GM08714 (cell line): ENCODE results near the gene CRKL.
A peak's percentile ranks its signal among the peaks of the same experiment; 100 is the strongest.

Source experiments
- H3K4me3 ChIP-seq: fragments of 200-500 bp; sonication (Bioruptor generic); 2 replicates; pipeline ENCODE4 v1.5.1; 2014; ENCODE audit warnings: mild to moderate bottlenecking, low read length, inconsistent platforms
- ZNF274 ChIP-seq: IDR thresholded peaks from 2 replicates; pipeline ENCODE4 v1.6.1; 2012; ENCODE audit warnings: mild to moderate bottlenecking, low read depth, low read length

Gene CRKL, protein sequence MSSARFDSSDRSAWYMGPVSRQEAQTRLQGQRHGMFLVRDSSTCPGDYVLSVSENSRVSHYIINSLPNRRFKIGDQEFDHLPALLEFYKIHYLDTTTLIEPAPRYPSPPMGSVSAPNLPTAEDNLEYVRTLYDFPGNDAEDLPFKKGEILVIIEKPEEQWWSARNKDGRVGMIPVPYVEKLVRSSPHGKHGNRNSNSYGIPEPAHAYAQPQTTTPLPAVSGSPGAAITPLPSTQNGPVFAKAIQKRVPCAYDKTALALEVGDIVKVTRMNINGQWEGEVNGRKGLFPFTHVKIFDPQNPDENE

DNA sequence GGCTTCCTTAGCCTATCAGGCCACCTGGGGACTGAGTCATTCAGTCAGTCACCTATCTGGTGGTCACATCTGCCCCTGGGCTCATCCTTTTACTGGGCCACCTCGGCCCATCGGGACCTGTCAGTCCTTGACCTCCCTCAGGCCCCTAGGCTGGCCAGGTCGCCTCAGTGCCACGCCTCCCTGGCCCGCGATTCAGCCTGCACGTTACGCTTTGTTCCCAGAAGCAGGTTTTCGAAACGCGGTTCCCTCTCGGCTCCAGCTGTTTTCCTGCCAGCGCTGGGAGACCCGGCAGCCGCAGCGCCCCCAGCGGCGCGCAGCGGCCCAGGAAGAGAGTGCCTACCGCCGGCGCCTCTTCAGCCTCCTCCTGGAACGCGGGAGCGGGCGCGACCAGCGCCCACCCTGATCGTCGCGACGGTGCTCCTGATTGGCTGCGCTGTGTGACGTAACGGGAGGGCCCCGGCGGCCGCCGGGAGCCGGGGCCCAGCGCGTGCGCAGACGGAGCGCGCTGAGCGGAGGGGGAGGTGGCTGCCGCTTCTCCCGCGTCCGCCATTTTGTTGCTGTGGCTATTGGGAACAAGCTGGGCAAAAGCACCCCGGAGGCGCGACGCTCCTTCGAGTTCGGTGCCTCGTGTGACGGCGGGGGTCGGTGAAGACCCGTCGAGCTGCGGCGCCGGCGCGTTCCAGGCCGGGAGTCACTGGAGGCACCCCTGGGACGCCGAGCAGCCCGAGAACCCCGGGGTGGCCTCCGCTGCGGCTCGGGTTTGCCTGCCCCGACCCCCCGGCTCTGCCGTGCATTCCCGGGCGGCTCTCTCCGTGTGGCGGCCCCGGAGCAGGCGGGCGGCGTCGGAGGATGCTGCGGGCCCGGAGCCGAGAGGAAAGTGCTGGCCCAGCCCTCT is at the start of gene CRKL:
Gene CRKL (plus strand): TSS at position 492 of the 895 bp plus-strand sequence. CDS start 528 bp downstream, outside the sequence.
- TF ChIP-seq ZNF274 = no peak
- peak within 1 kb of the TSS; percentile 82 for H3K4me3 ChIP-seq

DNA sequence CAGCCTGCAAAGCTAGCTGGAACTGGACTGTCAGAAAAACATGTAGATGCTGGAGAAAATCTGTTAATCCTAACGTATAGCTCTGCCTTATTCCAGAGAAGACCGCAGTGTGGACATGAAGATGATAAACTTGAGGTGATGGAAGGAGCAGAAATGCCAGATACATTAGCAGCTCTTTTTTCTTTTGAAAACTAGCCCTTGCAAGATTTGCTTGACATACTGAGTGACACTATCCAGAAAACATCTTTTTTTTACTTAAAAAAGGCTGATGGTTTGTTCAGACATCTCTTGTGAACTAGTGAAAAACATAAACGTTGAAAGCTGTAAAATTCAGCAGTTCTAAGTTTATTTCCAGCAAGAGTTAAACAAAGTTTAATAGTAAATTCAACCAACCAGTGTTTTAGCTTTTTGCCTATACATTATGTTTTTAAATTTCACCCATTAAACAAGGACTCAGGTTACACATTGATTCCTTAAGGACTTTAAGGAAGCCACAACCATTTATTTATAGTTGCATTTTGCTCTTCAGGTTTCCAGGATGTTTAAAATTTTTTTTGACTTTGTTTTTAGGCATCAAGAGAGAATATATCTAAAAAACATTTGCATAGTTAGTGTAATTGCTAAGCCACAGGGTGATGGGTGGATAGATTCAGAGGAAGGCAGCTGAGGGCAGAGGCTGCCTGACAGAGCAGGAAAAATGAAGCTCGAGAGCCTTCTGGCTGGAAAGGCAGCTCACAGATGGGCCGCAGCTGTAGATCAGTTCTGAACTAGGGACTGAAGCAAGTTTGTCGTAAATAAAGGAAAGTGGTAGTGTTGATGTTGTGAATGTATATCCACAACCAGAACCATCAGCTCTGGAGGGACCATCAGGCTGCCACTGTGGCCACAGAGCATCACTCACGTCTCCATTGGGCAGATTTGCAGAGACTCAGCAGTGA is 48.9 kb upstream of the CRKL start:
- H3K4me3 ChIP-seq = no peak overlapping the region
- no peak for TF ChIP-seq ZNF274

DNA sequence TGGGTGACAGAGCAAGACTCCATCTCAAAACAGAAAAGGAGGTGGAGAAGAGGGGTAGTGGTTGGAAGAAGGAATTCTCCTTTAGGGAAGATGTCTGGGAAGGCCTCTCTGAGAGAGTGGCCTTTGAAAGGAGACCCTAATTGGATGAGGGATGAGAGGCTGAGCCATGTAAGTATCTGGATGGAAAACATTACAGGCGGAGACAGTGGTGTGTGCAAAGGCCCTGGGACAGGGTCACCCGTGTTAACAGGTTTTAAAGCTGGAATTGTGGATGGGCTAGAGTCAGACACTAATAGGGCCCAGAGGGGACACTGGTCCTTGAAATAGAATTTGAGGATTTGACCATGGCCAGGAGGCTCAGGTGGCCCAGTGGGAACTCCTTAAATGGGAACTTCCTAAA is 48.0 kb upstream of the CRKL start:
- TF ChIP-seq ZNF274 = no peak
- no peak overlapping the region for H3K4me3 ChIP-seq

DNA sequence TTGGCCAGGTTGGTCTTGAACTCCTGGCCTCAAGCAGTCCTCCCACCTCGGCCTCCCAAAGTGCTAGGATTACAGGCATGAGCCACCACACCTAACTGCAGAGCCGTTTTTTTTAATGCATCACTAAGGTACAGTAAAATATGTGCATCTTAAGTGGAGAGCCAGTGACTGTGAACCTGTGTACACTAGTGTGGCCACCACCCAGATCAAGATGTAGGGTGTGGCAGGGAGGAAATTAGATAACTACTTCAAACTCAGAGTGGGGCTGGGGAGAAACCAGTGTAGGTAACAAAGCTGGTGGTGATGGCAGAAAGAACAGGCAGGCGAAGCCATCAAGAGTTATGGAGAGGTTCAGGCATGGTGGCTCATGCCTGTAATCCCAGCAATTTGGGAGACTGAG is 44.0 kb upstream of the CRKL start:
- no peak overlapping the region for H3K4me3 ChIP-seq
- no peak for TF ChIP-seq ZNF274

DNA sequence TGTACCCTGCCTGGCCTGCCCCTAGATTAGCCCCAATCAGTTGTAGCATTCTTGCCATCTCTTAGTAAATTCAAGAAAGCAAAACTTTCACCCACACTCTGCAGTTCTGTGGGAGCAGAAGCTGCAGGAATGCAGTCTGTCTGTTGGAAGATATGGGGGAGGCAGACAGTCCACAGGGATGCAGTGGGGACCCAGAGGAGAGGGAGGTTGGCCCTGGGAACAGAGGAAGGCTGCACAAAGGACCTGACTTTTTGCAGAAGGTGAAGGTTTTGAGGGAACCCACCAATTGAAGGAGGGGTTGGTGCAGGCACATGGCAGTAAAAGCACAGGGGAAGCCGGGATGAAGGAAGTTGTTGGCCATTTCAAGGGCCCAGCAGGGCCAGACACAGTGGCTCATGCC is 41.9 kb upstream of the CRKL start:
- no peak for TF ChIP-seq ZNF274
- H3K4me3 ChIP-seq = no peak overlapping the region

DNA sequence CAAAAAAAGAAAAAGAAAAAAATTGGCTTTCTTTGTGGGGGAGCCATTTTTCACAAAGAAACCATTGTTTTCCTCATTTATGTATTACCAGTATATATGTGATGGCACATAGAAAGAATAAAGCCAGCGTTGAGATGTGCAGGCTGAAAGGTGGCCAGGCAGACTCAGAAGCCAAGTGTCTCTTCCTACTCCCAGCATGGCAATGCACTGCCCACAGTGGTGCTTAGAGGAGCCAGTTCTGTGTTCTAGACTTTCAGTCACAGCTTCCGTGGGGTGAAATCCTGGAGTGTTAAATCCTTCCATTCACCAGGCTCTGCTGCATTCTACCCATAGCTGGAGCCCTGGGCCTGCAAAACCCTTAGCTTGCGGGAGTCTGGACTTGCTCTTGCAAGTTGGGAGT is 39.5 kb upstream of the CRKL start:
- TF ChIP-seq ZNF274 = no peak

DNA sequence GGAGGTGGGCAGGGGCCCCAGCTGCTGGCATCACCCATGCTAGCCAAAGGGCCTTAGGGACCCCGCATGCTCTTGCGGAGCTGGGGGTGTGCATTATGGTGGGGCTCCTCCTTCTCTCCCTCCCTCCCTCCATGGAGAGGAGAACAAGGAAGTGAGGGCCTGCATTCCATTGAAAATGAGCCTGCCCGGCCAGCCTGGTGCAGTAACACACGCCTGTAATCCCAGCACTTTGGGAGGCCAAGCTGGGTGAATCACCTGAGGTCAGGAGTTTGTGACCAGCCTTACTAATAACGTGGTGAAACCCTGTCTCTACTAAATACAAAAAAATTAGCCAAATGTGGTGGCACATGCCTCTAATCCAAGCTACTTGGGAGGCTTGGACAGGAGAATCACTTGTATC is 36.0 kb upstream of the CRKL start:
- H3K4me3 ChIP-seq = no peak overlapping the region
- TF ChIP-seq ZNF274 = no peak

More for the DNA sequence above, 39.5 kb upstream of the CRKL start:
- no peak overlapping the region for H3K4me3 ChIP-seq

DNA sequence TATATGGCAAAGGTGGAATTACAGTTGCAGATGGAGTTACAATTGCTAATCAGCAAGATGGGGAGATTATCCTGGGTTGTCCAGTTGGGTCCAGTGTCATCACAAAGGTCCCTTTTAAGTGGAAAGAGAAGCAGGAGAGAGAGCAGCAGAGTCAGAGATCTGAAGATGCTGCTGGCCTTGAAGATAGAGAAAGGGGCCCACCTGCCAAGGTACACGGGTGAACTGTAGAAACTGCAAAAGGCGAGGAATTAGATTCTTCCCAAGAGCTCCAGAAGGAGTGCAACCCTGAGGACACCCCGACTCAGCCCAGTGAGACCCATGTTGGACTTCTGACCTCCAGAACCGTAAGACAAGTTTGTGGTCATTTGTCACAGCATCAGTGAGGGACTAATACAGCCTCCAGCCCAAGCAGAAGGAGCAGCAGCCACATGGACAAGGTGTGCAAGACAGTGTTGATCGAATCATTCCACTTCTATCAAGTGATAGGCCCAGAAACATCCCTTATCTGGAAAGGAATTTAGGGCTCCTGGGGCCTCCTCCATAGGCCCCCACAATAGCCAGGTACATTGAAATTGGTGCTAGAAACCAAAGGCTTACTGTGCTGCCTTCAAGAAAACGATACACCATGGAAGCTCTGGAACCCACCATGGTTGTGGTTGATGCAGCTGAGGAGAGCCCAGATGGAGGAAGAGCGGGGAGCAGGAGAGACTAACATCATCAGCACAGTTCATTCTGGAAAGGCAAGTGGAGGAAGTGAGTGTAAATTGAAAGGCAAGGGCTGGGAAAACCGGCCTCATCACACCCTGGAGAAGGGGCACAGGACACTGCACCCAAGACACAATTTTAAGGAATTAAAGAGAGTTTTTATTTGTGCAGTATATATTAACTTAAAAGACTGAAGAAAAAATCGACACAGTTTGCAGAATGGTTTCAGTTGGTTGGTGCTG is 35.1 kb upstream of the CRKL start:
- no peak overlapping the region for H3K4me3 ChIP-seq
- no peak for TF ChIP-seq ZNF274

DNA sequence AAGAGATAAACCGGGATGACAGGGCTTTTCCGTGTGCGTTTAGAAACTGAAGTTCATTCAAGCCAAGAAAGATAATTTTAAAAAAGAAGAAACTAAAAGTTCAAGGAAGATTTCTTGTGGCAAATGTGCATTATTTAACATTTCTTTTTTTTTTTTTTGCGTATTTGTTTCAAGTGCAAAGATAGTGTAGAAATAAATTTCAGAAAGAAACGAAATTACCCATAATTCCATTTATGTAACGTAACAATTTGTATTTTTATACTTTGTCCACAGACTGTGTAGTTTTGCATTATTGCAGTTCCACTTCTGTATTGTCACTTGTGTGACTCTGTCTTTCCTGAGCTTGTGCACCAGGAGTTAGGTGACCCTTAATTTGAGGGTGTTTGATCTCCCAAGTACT is 34.4 kb upstream of the CRKL start:
- TF ChIP-seq ZNF274 = no peak
- no peak overlapping the region for H3K4me3 ChIP-seq

DNA sequence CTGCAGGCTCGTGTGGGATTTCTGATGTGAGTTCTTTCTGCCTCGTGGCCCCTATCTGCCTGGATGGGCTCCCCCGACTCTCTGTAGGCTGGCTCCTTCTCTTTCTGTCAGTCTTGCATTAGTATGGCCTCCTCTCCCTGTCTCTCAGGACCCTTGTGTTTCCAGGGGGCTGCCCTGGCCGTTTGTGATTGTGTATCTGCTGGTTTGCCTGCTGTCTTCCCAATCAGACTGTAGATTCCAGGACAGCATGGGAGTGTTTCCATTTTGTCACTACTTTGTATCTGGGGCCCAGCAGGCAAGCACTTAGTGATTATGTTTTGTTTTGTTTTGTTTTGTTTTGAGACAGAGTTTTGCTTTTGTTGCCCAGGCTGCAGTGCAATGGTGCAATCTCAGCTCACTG is 32.8 kb upstream of the CRKL start:
- TF ChIP-seq ZNF274 = no peak
- H3K4me3 ChIP-seq = no peak overlapping the region

DNA sequence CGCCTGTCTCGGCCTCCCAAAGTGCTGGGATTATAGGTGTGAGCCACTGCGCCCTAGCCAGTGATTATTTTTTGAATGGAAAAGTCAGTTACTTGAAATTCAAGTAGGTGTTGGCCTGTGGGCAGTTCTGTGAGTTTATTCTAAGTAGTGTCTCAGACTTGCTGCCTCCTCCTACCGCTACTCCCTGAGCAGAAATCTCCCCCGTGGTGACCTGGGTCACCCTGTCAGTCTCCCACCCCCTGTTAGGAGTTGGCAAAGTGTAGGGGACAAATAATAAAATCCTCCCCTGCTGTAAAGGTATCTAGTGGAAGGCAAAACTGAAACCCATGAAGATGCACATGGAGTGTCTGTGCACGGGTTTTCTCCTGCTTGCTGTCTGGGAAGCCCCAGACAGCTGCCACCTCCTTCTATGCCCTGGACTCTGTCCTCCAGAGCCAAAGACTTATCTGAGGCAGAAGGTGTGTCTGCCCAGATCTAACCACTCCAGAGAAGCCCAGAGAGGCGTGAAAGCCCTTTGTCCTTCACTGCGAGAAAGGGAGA is 32.1 kb upstream of the CRKL start:
- no peak overlapping the region for H3K4me3 ChIP-seq
- no peak for TF ChIP-seq ZNF274

DNA sequence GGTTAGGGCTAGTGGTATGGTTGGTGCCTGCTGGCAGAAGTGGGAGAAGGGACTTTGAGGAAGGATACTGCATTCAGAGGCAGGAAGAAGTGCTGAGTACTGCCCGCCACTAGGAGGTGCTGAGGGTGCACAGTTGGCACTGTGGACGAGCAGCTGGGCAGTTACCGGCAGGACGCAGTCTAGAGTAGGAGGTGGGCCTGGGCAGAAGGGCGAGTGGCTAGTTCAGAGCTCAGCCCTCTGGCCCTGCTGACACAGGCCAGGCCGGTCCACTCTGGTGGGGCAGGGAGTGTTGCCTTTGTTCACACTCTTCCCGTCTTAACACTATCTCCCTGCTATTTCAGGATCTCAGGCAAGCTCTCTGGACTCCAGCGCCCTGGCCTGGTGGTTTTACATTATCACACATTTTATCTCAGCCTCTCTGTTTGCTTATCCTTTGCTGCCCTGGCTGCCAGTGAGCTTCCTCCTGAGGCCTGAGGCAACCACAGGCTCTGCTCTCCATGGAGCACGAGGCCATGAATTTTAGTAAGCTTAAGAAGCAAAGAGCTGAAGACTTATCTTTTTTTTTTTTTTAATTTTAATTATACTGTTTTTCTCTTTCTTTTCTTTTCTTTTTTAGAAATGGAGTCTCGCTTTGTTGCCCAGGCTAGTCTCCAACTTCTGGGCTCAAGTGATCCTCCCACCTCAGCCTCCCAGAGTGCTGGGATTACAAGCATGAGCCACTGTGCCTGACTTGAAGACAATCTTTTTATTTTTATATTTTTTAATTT is 31.5 kb upstream of the CRKL start:
- no peak for TF ChIP-seq ZNF274
- no peak overlapping the region for H3K4me3 ChIP-seq
